GM13976 (cell line): Measurements from ENCODE around the gene KATNAL2.

Experiments used
- DNase-seq: peaks from one replicate; pipeline ENCODE4 v3.0.0; 2012; ENCODE audit warnings: low spot score
- CTCF ChIP-seq: IDR thresholded peaks from 2 replicates; pipeline ENCODE4 v1.5.1; 2012; ENCODE audit warnings: borderline replicate concordance, mild to moderate bottlenecking; ENCODE audit not compliant: insufficient read depth; ENCODE audit errors: extremely low read depth, missing control alignments, control extremely low read depth
- in situ Hi-C: fragments of 300-500 bp; cut with MboI; formaldehyde crosslinking; loops from one replicate; pipeline ENCODE4 v1.12.0; 2022; ENCODE audit warnings: low sequenced_read_pairs, mixed read lengths, inconsistent platforms; ENCODE audit not compliant: unreplicated experiment

Gene KATNAL2

GRCh38 chr18:47054369-47054768 lies 137.0 kb downstream of the KATNAL2 start:
- in situ Hi-C loops = no loop called here
- TF ChIP-seq CTCF = no peak
- DNase-seq = no peak

- no peak for DNase-seq
- TF ChIP-seq CTCF = no peak
- in situ Hi-C loops = no loop called here
These were observed 145.1 kb downstream of the KATNAL2 start for GRCh38 chr18:47062471-47062870.

GRCh38 chr18:47063096-47063495 lies 145.7 kb downstream of the KATNAL2 start:
- in situ Hi-C loops = no loop called here
- DNase-seq = no peak
- no peak for TF ChIP-seq CTCF

- in situ Hi-C loops = no loop called here
- no peak for TF ChIP-seq CTCF
- DNase-seq = no peak
These were observed 150.2 kb downstream of the KATNAL2 start for GRCh38 chr18:47067648-47068047.

- in situ Hi-C loops = no loop called here
These were observed 157.9 kb downstream of the KATNAL2 start for GRCh38 chr18:47075098-47075883.

GRCh38 chr18:47077111-47077510 lies 159.7 kb downstream of the KATNAL2 start:
- no peak for TF ChIP-seq CTCF
- in situ Hi-C loops = no loop called here
- no peak for DNase-seq

More at GRCh38 chr18:47075098-47075883, 157.9 kb downstream of the KATNAL2 start:
- DNase-seq = no peak
- TF ChIP-seq CTCF = no peak
